SK-MEL-5 (cell line): Measurements from ENCODE around the gene HELZ. TPM values are rescaled to one million over a fixed set of nuclear protein-coding genes. Genes with fewer than 3 reads are reported as not detected.
"Not testable (repeated sequence)": the region's sequence is repeated elsewhere in the genome, so short reads cannot be mapped to it uniquely, and the experiment has no call there.

Experiments used
- DNase-seq: peaks from one replicate; pipeline ENCODE4 v3.0.0-alpha.2; 2016; ENCODE audit warnings: low read depth, low spot score
- in situ Hi-C: cut with HindIII; loops from 2 replicates; pipeline ENCODE4 v1.10.0; 2016; ENCODE audit warnings: low sequenced_read_pairs, high pct_unique_total_duplicates, low pct_unique_long_range_greater_than_20kb
- total RNA-seq: library from RNA; depleted of rRNA; stranded (reverse); fragments of >200 nt; shearing (Covaris generic); gene quantifications from 2 replicates; pipeline ENCODE4 v1.2.3, GENCODE V29; 2014

The HELZ gene
- total RNA-seq, 1 experiment from 2014 or later, result 45.7 TPM

DNA sequence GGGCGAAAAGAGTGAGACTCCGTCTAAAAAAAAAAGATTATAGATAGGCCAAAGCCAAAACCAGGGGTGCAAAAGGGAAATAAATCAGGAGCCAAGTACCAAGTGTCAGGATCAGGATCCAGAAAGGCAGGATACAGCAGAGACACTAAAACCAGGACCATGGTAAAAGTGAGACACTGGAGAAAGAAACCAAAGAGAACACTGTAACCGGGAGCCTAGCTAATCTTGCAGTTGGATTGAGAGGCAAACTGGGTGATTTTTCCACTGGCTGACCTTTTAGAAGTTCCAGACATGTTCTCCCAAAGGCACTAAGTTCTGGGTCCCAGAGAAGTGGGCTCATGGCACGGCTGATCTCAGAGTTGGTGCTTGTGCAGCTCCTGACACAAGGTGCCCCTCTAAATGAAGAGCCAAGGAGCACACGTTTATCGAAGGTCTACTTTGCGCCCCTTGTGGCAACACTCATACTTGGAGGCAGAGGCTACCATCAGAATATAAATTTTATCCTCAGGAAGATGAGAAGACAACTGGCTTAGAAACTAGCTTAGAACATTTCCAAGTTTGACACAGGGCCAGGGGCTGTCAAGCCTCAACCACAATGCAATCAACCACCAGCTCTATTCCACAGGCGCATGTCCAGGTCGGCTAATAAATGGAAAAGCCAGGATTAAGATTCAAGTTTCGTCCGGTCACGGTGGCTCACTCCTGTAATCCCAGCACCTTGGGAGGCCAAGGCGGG lies 27.5 kb upstream of the HELZ start:
- in situ Hi-C loops, result no loop called here

DNA sequence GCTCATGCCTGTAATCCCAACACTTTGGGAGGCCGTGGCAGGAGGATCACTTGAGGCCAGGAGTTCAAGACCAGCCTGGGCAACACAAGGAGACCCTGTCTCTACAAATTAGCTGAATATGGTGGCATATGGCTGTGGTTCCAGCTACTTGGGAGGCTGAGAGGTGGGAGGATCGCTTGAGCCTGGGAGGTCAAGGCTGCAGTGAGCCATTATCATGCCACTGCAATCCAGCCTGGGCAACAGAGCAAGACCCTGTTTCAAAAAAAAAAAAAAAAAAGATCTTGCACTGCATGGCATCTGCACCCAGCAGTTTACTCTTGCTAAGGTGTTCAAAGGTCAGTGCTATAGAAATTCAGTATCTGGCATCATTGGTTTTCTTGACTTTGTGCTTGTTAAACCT lies 26.2 kb upstream of the HELZ start:
- in situ Hi-C loops, DNase-seq: not testable (repeated sequence)

More for the DNA sequence above, 27.5 kb upstream of the HELZ start:
- peak; percentile 86 for DNase-seq

- in situ Hi-C loops, result no loop called here
- DNase-seq, result no peak
These were observed 25.4 kb upstream of the HELZ start for GRCh38 chr17:67270416-67270815.

GRCh38 chr17:67266496-67266895 lies 21.5 kb upstream of the HELZ start:
- in situ Hi-C loops, result no loop called here
- DNase-seq, result no peak

- DNase-seq, result no peak
These were observed 20.5 kb upstream of the HELZ start for GRCh38 chr17:67265436-67266019.

GRCh38 chr17:67262435-67263117 lies 17.6 kb upstream of the HELZ start:
- in situ Hi-C loops, result no loop called here
- peak; percentile 83 for DNase-seq

More at GRCh38 chr17:67265436-67266019, 20.5 kb upstream of the HELZ start:
- in situ Hi-C loops, result no loop called here

GRCh38 chr17:67260170-67260987 lies 15.4 kb upstream of the HELZ start:
- peak; percentile 96 for DNase-seq
- in situ Hi-C loops, result no loop called here

DNA sequence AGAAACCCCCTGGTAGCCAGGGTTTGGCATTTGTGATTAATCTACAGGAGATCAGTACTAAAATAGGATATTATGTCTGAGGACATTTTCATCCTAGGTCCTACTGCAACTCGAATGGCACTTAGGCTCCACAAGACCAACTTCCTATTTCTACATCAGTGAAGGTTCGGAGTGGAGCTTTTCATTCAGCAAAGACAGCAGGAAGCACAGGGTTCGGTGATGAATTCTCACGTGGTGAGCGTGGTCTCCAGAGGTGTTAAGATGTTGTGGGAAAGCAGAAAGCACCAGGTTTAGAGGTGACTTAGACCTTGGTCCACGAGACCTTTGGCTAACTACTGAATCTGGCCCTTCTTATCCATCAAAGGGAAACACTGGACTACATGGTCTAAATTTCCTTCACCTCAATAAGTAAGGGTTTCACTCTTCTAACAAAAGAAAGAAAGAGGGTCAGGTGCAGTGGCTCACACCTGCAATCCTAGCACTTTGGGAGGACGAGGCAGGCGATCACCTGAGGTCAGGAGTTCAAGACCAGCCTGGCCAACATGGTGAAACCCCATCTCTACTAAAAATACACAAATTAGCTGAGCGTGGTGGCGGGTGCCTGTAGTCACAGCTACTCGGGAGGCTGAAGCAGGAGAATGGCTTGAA lies 13.9 kb upstream of the HELZ start:
- in situ Hi-C loops, result no loop called here
- no peak for DNase-seq

- in situ Hi-C loops, result no loop called here
- DNase-seq, result no peak
These were observed 11.2 kb upstream of the HELZ start for GRCh38 chr17:67256075-67256732.

DNA sequence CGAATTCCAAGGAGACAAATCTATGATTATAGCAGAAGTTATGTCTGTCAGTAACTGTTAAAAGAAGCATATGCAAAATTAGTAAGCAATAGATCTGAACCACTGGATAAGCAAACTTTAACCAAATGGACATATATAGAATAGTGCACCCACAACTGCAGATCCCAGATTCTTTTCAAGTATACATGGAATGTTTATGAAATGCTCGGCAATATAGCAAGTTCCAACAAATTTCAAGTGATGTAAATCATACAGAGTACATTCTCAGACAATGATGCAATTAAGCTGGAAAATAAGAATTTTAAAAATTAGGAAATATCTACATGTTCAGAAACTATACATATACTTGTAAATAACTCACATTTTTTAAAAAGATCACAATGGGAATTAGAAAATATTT lies 8.4 kb upstream of the HELZ start:
- in situ Hi-C loops, result no loop called here

GRCh38 chr17:67251586-67251985 lies 6.6 kb upstream of the HELZ start:
- in situ Hi-C loops, DNase-seq: not testable (repeated sequence)

More for the DNA sequence above, 8.4 kb upstream of the HELZ start:
- no peak for DNase-seq

DNA sequence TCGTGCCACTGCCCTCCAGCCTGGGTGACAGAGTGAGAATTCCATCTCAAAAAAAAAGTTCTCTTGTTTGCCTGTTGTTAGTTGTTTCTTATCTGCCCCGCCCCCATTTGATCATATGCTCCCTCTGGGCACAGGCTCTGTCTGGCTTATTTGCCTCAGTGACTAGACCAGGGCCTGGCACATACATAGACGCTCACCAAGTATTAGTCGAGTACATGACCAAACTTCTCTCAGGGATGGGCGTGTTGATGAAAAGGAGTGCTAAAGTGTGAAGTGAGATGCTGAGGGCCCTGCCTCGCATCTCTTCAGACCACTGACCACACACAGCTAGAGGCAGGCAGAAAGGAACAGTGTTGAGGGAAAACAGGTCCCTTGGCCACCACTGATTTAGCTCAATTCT lies 3.3 kb upstream of the HELZ start:
- in situ Hi-C loops, result no loop called here
- DNase-seq, result no peak

DNA sequence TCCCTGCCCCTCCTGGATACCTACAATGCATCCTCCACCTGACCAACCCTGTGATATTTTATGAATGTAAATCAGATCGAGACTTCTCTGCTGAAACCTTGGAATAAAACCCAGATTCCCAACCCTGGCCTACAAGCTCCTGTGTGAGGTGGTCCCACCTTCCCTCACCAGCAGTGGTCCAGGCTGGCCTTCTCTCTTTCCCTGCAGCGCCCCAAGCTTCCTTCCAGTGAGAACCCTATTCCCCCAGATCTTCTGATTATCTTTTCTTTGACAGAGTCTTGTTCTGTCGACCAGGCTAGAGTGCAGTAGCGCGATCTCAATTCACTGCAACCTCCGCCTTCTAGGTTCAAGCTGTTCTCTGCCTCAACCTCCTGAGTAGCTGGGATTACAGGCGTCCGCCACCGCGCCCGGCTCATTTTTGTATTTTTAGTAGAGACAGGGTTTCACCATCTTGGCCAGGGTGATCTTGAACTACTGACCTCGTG lies 2.5 kb upstream of the HELZ start:
- no peak for DNase-seq
- in situ Hi-C loops, result no loop called here

DNA sequence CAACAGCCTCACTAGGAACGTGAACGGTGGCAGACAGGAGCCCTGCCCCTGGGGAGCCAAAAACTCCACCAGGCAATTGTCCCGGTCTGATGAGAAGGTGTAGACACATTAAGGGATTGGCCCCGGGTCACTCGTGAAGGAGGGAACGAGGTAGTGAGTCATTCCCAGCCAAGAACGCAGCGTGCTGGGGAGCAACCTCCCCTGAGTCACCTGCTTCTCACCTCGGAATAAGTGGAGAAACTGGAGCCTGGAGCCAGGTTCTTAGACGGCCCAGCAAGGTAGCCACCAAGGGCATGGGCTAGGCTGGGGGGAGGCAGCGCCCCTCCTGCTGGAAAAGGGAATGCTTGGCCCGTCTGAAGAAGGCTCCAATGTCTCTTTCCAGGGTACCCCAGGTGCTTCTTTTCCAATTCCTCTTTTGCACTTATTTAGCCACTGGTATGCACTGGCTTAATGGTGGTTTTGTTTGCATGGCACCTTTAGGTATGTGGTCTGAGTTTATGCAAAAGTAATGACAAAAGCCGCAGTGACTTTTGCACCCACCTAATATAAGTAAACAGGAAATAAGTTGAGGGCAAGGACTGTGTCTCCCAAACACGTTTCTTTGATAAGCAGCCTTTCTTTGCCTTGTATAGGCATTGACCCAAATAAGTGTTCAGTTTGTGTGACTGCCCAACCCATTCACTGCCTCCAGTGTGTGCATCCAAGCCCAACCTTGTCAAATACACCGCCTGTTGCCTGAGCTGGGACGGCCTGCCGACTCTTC lies 1.8 kb upstream of the HELZ start:
- DNase-seq, result no peak
- in situ Hi-C loops, result no loop called here

DNA sequence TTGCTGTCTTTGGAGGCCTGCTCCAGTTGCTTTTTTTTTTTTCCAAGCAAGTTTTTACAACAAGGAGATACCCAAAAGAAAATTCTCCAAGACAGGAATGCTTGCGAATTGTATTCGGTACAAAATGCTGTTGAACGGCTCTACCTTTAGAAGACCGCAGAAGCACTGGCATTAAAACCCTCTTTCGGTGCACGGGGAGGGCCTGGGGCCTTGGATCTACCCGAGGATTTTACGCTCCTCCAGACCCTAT lies 1.3 kb upstream of the HELZ start:
- in situ Hi-C loops, result no loop called here
- DNase-seq, result no peak

- DNase-seq, result no peak
- in situ Hi-C loops, result no loop called here
These were observed 852 bp upstream of the HELZ start for GRCh38 chr17:67245694-67246402.
